ENCODE data around the gene IL26. TPM values are rescaled to one million over a fixed set of nuclear protein-coding genes. Genes with fewer than 3 reads are reported as not detected.

The IL26 gene
- total RNA-seq, 1 donor from 2014 or later: not detected

- Mint-ChIP-seq H3K36me3 (no peaks in the 10 kb centered on the region), H3K4me3 (no peak overlapping the region), H3K9me3 (no peaks in the 10 kb centered on the region), H3K27ac (no peak overlapping the region), H3K27me3 (peaks cover 3% of the 10 kb centered on the region), H3K4me1 (ENCODE audit: unreplicated experiment) (no peaks in the 10 kb centered on the region)
- no peak for TF ChIP-seq CTCF (conservative IDR thresholded peaks at IDR 0.05)
- no peak for DNase-seq (ENCODE audit: extremely low spot score, unreplicated experiment)
Observed at GRCh38 chr12:68156636-68157035, 69.0 kb downstream of the IL26 start.

GRCh38 chr12:68154779-68155178 is 70.8 kb downstream of the IL26 start:
- Mint-ChIP-seq H3K36me3 (no peaks in the 10 kb centered on the region), H3K4me1 (ENCODE audit: unreplicated experiment) (no peaks in the 10 kb centered on the region), H3K27me3 (peaks cover 3% of the 10 kb centered on the region), H3K27ac (no peak overlapping the region), H3K9me3 (no peaks in the 10 kb centered on the region), H3K4me3 (no peak overlapping the region)
- no peak for DNase-seq (ENCODE audit: extremely low spot score, unreplicated experiment)
- no peak for TF ChIP-seq CTCF (conservative IDR thresholded peaks at IDR 0.05)

Other genes starting within 250 kb of the IL26 start
- gene IFNG-AS1, start 236.4 kb downstream of the IL26 start, total RNA-seq (ENCODE audit: low replicate concordance): not detected in 2 replicates
- gene IFNG, start 66.1 kb downstream of the IL26 start, total RNA-seq (ENCODE audit: low replicate concordance): not detected in 2 replicates
- gene IL22, start 27.8 kb upstream of the IL26 start, total RNA-seq (ENCODE audit: low replicate concordance): not detected in 2 replicates
- 12.9 and 24.0 TPM in 2 replicates for gene MDM1, start 106.6 kb upstream of the IL26 start, total RNA-seq (ENCODE audit: low replicate concordance)